ENCODE results near the gene LAMTOR2.

Gene LAMTOR2

DNA sequence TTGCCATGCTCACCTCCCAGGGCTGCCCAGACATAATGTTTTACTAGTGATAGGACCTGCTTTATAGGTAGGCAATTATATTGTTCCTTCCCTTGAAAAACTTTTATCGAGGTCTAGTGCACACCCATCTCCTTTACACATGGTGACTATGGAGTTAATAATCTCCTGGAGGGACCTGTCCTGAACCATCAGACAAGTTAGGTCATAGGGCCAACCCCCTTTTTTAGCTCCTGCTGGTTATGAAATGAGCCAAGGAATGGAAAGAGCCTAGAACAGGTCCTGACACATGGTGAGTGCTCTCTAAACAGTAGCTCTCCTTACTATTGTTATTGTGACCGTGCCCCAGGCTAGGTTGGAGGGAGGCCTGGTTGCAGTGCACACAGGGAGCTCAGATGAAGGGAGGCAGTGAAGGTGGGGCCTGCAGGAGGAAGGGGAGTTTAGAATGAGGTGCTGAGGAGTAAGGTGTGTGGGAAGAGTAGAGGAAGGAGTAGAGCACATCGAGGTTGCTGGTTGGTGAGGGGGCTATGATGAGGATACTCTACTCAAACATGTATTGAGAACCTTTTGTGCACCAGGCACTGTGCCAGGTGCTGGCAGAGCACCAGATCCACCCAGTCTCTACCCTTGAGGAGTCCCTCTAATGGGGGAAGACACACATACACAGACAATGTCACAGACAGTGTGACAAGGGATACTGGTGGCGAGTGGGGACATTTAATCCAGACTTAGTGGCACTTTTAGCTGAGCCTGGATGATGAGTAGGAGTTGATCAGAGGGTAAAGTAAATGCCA lies 45.8 kb downstream of the LAMTOR2 start:
- DNase-seq: peak; percentile 52

DNA sequence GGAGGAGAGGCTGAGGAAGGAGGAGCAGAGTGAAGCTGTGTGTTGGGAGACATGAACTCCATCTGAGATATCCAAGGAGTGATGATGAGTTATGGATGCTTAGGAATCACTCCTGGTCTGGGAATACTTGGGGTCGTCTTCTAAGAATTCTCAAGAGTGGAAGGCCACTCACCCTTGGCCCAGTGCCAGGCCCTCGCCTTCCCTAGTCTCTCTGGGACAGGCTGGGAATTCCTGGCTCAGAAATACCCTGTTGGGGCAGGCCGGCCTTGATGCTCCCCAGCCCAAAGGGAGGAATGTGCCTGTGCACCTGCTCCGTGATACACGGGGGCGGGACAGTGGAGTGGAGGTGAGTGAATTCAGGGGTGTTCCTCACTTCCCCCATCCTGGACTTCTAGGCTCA lies 47.3 kb downstream of the LAMTOR2 start:
- no peak for DNase-seq

DNA sequence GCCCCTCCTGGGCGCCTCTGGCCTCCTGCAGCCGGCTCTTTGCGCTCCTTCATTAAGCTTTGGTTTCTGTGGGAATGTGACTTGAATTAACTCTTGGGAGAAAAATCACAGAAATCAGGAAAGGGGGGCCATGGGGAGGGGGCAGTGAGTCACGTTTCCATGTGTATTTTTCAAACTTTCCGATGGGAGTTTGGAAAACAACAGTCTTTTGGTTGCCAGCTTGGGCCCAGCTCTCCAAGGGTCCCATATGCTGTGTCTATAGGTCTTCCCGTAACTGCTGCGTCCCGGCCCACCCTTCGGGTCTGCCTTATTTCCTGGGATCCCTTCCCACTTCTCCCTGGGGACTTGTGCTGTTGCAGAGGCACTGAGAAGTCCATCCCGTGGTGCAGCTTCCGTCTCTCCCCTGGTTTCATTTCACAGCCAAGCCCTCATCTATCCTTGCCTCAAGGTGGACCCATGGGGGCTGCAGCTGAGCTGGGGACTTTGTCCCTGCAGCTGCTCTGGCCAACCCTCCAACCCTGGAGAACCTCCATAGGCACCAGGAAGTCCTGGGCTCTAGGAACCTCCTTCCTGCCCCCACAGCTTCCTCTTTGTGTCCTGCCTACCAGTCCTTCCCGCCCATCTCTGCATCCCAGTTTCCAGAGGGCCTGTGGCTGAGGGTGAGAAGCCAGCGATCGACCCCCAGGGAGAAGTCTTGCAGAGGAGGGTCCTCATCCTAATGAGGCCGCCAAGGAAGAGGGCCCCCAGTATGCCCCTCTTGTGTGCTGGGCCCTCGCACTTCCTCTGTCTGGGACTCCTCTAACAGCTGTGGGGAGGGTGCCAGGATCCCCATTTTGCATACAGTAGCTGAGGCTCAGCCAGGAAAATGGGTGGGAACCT lies 48.3 kb downstream of the LAMTOR2 start:
- DNase-seq: no peak

DNA sequence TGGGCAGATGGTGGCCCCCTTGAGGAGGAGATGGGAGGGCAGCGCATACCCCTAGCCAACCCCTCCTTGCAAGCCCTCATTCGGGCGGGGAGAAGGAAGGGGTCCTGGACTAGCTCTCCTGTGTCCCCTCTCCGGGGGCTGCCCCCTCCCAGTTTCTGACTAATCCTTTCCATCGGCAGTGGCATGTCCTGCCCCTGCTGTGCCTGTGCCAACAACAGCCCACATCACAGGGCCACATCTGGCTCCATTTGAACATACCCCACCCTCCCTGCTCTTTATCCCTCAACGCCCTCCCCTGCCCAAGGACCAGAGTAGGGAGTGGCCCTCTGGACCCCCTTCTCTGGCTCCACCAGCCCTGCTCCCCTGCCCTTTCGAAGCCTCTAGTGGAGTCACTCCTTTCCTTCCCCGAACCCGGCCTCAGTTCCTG lies 49.0 kb downstream of the LAMTOR2 start:
- DNase-seq: peak; percentile 33

DNA sequence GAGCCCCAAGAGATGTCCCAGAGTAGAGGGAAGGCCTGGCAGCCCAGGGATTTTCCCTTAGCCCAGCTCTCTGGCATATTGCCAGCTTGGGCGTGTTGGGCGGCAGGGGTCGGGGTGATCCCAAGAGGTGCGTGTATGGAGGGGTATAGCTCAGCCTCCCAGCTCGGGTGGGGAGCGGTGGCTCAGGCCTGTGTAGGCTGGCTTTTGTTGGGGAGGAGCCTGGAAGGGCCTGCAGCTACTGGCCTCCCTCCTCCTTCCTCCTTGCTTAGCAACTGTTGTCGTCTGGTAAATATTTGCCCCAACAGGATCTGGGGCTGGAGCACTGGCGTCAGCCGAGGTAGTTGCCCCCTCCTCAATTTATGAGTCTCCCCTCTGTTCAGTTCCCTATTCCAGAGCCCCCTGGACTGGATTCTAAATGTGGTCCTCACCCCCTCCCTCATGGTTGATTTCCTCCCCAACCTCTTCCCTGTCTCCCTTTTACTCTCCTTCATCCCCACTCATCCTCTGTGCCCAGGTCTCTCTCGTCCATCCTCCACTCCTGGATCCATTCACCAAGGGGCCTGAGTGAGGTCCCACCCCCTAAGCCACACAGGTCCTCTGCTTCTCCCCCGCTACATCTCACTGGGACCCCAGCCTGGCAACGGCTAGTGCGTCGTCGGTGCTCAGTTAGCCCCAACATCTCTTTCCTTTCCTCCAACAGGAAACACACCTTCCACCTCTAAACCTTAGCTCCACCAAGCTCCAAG lies 49.7 kb downstream of the LAMTOR2 start:
- peak; percentile 81 for DNase-seq

DNA sequence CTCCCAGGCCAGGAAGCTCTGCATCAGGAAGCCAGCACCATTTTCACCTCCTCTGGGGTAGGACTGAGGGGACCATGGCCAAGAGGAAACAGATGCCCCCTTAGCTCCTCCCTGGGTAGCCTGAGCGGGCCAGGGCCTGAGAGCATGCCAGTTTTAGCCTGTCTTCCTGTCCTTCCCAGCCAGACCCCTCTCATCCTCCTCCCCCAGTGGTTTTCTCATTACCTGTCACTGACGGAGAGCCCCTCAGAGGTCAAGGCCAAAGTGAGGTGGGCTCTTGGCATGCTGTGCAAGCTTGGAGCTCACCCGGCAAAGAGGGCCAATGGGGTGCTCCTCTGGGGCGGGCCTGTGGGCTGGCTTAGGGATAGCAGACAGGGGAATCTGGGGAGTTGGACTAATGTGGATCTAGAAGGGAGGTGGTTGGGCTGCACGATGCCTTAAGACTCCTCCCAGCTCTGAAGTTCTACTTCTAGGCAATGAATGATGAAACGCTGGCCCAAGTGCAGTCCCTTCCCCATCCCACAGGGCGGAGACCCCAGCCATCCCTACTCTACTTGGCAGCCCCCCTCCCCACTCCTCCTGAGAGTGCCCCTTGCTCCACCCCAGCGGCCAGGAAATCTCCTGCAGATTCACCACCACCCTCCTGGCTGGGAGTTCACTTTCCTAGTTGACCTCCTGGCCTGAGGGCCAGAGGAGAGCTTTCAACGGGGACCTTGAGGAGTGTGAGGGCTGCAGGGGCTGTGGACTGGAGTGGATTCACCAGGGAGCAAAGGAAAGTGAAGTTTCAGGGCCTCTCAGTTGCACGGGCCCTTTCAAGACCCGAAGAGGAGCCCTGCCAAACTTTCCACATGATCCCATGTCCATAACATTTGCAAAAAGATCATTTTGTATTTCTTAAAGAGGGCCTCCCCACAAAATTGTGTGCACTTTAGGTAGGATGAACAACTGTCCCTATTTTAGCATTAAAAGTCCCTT lies 50.6 kb downstream of the LAMTOR2 start:
- no peak for DNase-seq

DNA sequence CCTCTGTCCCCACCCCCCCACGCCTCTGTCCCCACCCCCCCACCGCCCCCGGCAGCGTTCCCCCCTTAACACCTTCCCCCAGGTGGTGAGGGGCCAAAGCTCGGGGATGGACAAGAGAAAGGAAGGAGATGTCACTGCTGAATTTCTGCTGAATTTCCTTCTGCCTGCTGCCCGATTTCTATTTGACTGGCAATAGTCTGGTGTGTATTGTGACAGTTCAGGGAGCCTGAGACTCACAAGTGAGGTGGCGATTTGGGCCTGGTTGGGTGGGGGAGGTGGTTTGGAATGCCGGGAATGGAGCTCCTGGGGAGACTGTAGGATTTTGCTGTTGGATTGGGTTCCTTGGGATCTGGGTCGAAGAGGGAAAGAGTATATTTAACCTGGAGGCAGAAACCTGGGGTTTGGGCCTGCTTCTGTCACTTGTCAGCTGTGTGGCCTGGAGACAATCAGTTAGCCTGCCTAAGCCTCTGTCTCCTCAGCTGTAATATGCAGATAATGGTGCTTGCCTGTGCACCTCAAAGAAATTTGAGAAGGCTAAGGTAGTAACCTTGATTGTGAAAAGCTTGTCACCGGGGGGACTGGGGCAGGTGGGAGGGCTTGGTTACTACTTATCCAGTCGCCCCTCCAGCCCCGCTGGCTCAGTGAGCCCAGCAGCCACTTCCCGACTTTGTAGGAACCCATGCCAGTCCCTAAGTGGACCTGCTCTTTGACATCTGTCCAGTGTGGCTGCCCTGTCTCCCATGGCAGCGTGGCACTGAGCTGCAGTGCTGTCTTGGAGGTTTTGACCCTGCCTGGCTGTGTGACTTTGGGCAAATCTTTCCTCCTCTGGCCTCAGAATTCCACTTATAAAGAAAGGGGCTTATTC lies 52.3 kb downstream of the LAMTOR2 start:
- DNase-seq: peak; percentile 63

DNA sequence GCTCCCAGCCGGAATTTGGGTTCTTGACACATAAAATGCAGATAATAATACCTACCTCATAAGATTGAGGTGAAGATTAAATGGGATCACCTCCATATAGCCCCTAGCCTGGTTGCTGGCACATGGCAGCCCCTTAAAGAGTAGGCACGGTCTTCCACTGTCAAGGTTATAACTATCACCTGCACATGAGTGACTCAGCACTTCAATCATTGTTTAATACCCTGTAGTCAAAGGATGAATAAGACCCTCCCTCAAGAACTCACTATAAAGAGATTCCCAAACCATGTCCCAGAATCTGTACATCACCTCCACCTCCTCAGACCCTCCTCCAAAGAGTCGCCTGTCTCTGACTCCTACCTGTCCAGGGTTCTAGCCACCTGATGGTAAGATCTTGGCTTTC lies 53.5 kb downstream of the LAMTOR2 start:
- DNase-seq: no peak

Data from NCI-H2171 treated with DMSO at 0.1 percent for 48 hours (cell line).